Anterior cingulate cortex (tissue), 58 donors: Measurements from ENCODE around the gene EFNA5.
"Not testable (repeated sequence)": the region's sequence is repeated elsewhere in the genome, so short reads cannot be mapped to it uniquely, and the experiment has no call there.

Experiments used
- DNase-seq, 58 donors: peaks; one replicate each; lab custom pipeline; 2025; lab: John Stamatoyannopoulos, UW

The EFNA5 gene

GRCh38 chr5:107472620-107473064 lies 198.1 kb downstream of the EFNA5 start:
- DNase-seq = no peak

GRCh38 chr5:107470295-107470582 lies 200.5 kb downstream of the EFNA5 start:
- DNase-seq = no peak

GRCh38 chr5:107469485-107470294 lies 201.0 kb downstream of the EFNA5 start:
- no peak for DNase-seq

- DNase-seq = no peak
Observed at GRCh38 chr5:107469064-107469463, 201.7 kb downstream of the EFNA5 start.

- DNase-seq = no peak
Observed at GRCh38 chr5:107468276-107468675, 202.5 kb downstream of the EFNA5 start.

- no peak for DNase-seq
Observed at GRCh38 chr5:107467137-107467932, 203.4 kb downstream of the EFNA5 start.

- DNase-seq = peak in 4 of 58 donors; percentile 3 to 40 (median 16)
Observed at GRCh38 chr5:107466233-107466769, 204.4 kb downstream of the EFNA5 start.

GRCh38 chr5:107464876-107465275 lies 205.9 kb downstream of the EFNA5 start:
- no peak for DNase-seq

GRCh38 chr5:107464416-107464815 lies 206.3 kb downstream of the EFNA5 start:
- no peak for DNase-seq

GRCh38 chr5:107463731-107464130 lies 207.0 kb downstream of the EFNA5 start:
- no peak for DNase-seq

GRCh38 chr5:107461770-107462169 lies 209.0 kb downstream of the EFNA5 start:
- no peak for DNase-seq

- DNase-seq = no peak
Observed at GRCh38 chr5:107460789-107461188, 209.9 kb downstream of the EFNA5 start.

GRCh38 chr5:107459605-107460004 lies 211.1 kb downstream of the EFNA5 start:
- DNase-seq = no peak

- no peak for DNase-seq
Observed at GRCh38 chr5:107458322-107458721, 212.4 kb downstream of the EFNA5 start.

- no peak for DNase-seq
Observed at GRCh38 chr5:107457881-107458280, 212.9 kb downstream of the EFNA5 start.

GRCh38 chr5:107457138-107457537 lies 213.6 kb downstream of the EFNA5 start:
- DNase-seq = no peak

GRCh38 chr5:107456281-107456715 lies 214.4 kb downstream of the EFNA5 start:
- DNase-seq = no peak

- DNase-seq = no peak
Observed at GRCh38 chr5:107455111-107455544, 215.6 kb downstream of the EFNA5 start.

GRCh38 chr5:107451827-107452226 lies 218.9 kb downstream of the EFNA5 start:
- not testable (repeated sequence) for DNase-seq

- DNase-seq = no peak
Observed at GRCh38 chr5:107451028-107451427, 219.7 kb downstream of the EFNA5 start.

- no peak for DNase-seq
Observed at GRCh38 chr5:107450531-107450930, 220.2 kb downstream of the EFNA5 start.
